HG03060 (cell line): ENCODE measurements around the gene OTOP1.
"Not testable (repeated sequence)": the region's sequence is repeated elsewhere in the genome, so short reads cannot be mapped to it uniquely, and the experiment has no call there.

ENCODE experiments used
- ATAC-seq: cut with Tn5 transposase; IDR thresholded peaks from one replicate; pipeline ENCODE4 v1.9.1; 2021; ENCODE audit warnings: low read depth, moderate number of reproducible peaks; ENCODE audit not compliant: unreplicated experiment

The OTOP1 gene

GRCh38 chr4:4239551-4239950 is 12.8 kb upstream of the OTOP1 start:
- not testable (repeated sequence) for ATAC-seq

GRCh38 chr4:4233610-4234009 is 6.9 kb upstream of the OTOP1 start:
- ATAC-seq, result no peak

DNA sequence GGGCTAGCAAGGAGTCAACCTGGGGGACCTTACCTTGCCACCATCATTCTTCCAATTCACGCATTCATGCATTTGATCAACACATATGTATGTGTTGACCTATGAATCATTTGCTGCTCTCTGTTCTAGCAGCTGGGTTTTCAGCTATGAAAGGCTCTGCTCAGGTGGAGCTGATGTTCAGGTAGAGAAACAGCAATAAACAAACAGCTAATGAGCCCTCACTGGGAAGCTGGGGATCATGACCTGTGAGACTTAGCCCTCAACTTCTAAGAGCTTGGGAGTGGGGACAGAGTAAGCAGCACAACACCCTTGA is 1.6 kb upstream of the OTOP1 start:
- ATAC-seq, result no peak

- ATAC-seq, result no peak
Measured at GRCh38 chr4:4227510-4228355, 1.0 kb upstream of the OTOP1 start.

DNA sequence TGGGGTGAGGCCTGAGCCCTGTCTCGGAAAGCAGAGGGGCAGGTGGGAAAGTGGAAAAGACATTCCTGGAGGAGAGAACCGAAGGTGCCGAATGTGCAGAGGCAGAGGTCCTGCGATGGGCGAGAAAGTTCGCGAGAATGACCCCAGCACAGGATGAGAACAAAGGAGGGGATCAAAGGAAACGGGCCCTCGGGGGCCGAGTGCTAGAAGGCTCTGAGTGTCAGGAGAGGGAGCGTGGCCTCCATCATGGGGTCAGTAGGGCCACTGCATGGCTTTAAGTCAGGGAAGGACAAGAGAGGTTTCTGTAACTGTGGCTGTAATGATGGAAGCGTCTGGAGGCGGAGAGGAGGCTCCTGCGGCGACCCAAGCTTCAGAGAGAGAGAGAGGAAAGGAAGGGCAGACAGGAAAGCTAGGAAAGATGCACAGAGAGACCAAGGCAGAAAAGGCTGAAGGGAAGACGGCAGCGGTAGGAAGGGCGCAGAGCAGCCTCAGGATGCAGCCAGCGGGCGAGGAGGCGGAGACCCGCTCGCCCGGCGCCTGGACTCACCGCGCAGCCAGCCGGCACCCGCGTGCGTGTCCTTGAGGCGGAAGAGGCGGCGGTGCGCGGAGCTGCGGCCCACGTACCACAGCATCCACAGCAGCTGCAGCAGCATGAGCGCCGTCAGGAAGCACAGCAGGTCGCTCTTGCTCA is 669 bp downstream of the OTOP1 start:
- no peak for ATAC-seq

- no peak for ATAC-seq
Measured at GRCh38 chr4:4217113-4217512, 9.6 kb downstream of the OTOP1 start.

DNA sequence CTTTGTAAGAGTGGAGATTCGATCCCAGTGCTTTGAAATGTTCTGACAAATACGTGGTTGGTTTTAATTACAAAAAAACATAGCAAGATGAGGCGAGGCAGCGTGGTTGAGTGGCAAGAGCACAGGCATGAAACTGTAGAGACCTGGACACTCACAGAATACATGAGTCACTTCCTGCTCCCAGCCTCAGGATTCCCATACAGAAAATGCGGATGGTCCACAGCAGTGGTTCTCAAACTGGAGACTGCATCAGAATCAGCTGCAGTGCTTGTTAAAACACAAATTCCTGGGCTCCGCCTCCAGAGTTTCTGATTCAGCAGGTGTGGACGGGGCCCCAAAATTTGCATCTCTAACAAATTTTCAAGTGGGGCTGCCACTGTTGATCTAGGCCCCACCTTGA is 10.1 kb downstream of the OTOP1 start:
- ATAC-seq, result no peak

GRCh38 chr4:4213674-4214073 is 13.1 kb downstream of the OTOP1 start:
- not testable (repeated sequence) for ATAC-seq

GRCh38 chr4:4206204-4206603 is 20.5 kb downstream of the OTOP1 start:
- no peak for ATAC-seq

GRCh38 chr4:4204401-4204745 is 22.4 kb downstream of the OTOP1 start:
- no peak for ATAC-seq

- ATAC-seq, result no peak
Measured at GRCh38 chr4:4203688-4204400, 22.9 kb downstream of the OTOP1 start.

DNA sequence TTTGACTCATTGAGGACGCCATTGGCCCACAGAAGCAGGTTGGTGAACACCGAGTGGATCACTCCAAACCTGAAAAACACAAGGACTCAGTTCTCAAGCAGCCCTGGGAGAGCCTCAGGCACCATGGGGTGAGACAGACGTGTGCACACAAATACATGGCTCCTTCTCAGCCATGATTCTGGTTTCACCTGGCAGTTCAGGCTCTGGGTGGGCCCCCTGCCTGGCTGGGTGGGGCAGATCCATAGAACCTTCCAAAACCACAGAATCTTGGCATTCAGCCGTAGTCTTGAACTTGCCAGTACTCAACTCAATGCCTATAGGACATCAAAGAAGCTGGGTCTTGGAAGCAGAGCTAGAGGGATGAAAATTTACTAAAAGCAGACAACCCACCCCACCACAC is 24.2 kb downstream of the OTOP1 start:
- ATAC-seq, result no peak

DNA sequence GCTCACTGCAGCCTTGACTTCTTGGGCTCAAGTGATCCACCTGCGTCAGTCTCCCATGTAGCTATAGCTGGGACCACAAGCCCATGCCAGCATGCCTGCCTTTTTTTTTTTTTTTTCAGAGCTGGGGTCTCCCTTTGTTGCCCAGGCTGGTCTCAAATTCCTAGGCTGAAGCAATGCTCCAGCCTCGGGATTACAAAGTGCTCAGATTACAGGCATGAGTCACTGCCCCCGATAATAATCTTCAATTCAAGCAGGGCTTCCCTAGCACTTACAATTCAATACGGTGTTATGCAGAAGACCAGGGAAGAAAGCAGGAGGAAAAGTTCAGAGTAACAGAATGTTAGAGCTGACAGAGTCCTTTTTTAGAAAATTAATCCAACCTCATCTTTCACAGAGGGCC is 26.1 kb downstream of the OTOP1 start:
- ATAC-seq, result no peak

DNA sequence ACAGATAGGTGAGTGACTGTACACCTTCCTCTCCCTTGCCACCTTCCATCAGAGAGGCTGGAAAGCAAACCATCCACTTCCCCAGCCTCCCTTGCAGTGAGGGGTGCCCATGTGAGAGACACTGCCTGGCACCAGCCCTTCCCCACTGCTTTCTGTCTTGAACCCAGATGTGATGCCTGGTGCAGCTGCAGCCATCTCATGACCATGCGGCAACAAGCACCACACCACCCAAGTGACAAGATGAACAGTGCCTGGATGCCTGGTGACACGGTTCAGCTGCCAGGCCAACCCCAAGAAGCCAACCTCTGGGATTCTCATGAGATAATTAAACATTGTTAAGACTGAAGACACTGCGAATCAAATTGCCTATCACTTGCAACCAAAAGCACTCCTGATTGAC is 31.4 kb downstream of the OTOP1 start:
- ATAC-seq, result no peak

DNA sequence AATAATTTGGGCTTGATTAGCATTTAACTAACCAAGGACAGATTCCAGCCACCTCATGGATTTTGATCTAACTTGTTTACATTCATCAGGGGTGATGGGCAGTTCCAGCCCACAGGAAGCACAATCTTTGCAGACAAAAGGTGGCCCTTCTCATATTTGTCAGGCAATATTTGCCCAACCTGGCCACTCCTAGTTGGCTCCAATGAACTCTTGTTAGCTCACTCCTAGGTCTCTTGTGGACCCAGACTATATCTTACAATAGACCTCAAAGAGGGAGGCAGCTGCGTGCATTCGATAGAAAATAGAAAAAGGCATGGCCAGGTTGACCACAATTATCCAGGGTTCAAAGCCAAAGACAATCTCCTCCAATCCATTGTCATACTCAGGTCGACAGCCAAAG is 38.2 kb downstream of the OTOP1 start:
- ATAC-seq, result not testable (repeated sequence)

DNA sequence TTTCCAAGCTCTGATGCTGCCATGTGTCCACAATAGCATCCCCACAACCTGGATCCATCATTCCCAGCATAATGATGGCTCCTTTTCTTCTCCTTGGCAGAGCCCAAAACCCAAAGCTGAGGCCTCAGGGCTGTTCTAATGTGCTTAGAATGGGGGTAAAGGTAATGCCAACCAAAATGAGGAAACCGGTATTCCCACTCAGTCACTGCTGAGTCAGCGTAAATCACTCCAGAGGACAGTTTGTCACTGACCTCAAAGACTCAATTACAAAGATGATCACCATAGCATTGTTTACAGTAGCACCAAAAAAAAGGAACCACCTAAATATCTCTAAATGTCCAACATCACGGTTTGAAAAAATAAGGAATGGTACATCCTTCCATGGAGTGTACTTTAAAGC is 41.2 kb downstream of the OTOP1 start:
- ATAC-seq, result no peak

DNA sequence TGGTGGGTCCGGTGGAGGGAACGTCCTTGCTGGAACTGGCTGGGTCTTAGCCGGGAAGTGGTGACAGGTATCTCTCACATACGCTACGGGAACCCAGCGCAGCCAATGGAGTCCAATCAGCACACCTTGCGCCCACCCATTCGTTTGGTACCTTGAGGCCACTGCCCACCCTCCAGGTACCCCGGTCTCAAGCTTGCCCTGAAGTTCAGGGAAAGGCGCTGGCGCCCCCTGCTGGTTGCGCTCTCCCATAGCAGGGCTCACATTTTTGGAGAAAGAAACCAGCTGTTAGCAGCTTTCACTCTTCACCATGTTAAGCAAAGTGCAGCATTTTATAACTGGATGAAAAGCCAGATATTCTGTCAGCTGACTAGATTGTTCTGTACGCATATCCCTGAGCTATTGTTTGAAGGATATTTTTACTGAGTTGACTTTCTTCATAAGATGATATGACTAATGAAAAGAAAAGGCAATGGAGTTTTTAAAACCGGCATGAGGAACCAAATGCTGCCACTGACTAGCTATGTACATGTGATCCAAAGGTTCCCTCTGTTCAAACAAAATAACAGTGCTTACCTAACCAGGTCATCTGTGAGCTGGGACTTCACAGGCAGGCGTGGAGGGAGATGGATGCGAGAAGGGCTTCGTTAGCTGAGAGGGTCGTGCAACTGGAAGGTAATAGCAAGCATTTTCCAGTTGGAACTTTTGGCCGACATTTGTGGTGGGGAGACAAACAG is 43.7 kb downstream of the OTOP1 start:
- no peak for ATAC-seq

- ATAC-seq, result no peak
Measured at GRCh38 chr4:4170596-4171150, 56.1 kb downstream of the OTOP1 start.

GRCh38 chr4:4167981-4168780 is 58.5 kb downstream of the OTOP1 start:
- not testable (repeated sequence) for ATAC-seq

DNA sequence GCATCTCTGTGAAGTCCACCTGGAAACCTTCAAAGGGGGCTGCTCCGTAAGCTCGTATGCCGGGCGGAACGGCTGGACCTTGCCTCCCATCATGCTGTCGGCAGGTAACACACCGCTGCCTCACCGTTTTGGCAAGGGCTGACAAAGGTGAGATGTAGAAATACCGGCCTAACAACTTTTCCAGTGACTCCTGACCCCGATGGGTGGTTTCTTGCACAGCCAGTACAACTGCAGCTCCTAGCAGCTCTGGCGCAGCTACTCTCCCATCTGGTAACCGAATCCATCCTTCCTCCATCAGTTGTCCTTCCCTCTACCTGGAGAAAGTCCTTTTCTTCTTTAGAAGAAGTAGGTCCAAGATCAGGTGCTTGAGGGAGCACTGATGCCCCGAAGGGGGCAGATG is 59.7 kb downstream of the OTOP1 start:
- not testable (repeated sequence) for ATAC-seq
